K562 (cell line): ENCODE data around the gene PARD6A. TPM values are rescaled to one million over a fixed set of nuclear protein-coding genes. Genes with fewer than 3 reads are reported as not detected.

ENCODE experiments used
- ATAC-seq: fragments of 200-7000 bp; cut with Tn5 transposase; 3 replicates; pipeline ENCODE4 v1.9.1; 2020; ENCODE audit warnings: moderate library complexity
- BruUV-seq: library from RNA; stranded (reverse); fragments of 400-500 nt; replicated peaks from 2 replicates; lab custom pipeline; 2021; lab: Mats Ljungman, UMichigan
- CTCF ChIA-PET: fragments of 300-600 bp; formaldehyde crosslinking; extraction: SDS; loops from one replicate; lab custom pipeline; 2021; ENCODE audit warnings: low intra/inter-chr PET ratio; lab: Yijun Ruan, JAX
- POLR2A ChIA-PET: fragments of 300-600, 350-650 bp; sonication (Branson Sonifier 250); formaldehyde crosslinking; extraction: SDS; loops from one replicate; lab custom pipeline; 2021; ENCODE audit warnings: antibody characterized with exemption, inconsistent platforms; lab: Yijun Ruan, JAX
- DNase-seq, 4 experiments: peaks; one replicate each; pipeline versions ENCODE4 v3.0.0 to v3.0.0-alpha.2; 2011 to 2018; ENCODE audit warnings: low spot score in 3 of 4, mixed read lengths in 3 of 4; ENCODE audit errors: extremely low read depth in 1 of 4
- FAIRE-seq: peaks from 2 replicates; lab custom pipeline; 2011; peaks lifted over from hg19 to GRCh38; lab: Jason Lieb, UNC
- H2AFZ ChIP-seq: 2 replicates; pipeline ENCODE4 v1.6.0; 2011; ENCODE audit warnings: low read depth, low read length, control low read depth, inconsistent platforms
- H3K27ac ChIP-seq: fragments of 200-600 bp; 3 replicates; pipeline ENCODE4 v1.8.0; 2011; ENCODE audit warnings: low read depth, mild to moderate bottlenecking, control low read depth, inconsistent platforms, low read length, moderate library complexity, mixed read lengths; ENCODE audit errors: extremely low read depth
- H3K27me3 ChIP-seq, 2 experiments: fragments of 300-600 bp in 1 of 2; 2 replicates in 1 of 2; 3 replicates in 1 of 2; pipeline versions ENCODE4 v1.6.0 to v1.8.0; 2011; ENCODE audit warnings: inconsistent platforms in 2 of 2, low read length in 2 of 2, mild to moderate bottlenecking in 1 of 2, mixed read lengths in 1 of 2, moderate library complexity in 1 of 2; ENCODE audit not compliant: control insufficient read depth in 2 of 2, insufficient read depth in 2 of 2
- H3K36me3 ChIP-seq: fragments of 300-600 bp; 3 replicates; pipeline ENCODE4 v1.8.0; 2011; ENCODE audit warnings: mild to moderate bottlenecking, low read length, inconsistent platforms; ENCODE audit not compliant: control insufficient read depth, insufficient read depth
- H3K4me1 ChIP-seq, 2 experiments: fragments of 200-600 bp in 1 of 2; replicated peaks in 1 of 2; 2 replicates in 1 of 2; 3 replicates in 1 of 2; pipeline versions ENCODE4 v1.5.1 to v1.8.0; 2011; ENCODE audit warnings: inconsistent platforms in 2 of 2, low read length in 2 of 2, mild to moderate bottlenecking in 1 of 2, mixed read lengths in 1 of 2, moderate library complexity in 1 of 2; ENCODE audit not compliant: control insufficient read depth in 2 of 2, insufficient read depth in 2 of 2
- H3K4me2 ChIP-seq: 2 replicates; pipeline ENCODE4 v1.6.1; 2011; ENCODE audit warnings: low read length, control low read depth, inconsistent platforms, mixed read lengths; ENCODE audit not compliant: insufficient read depth
- H3K4me3 ChIP-seq: fragments of 200-600 bp; sonication (generic), shearing (Covaris generic); 2 replicates; pipeline ENCODE4 v1.5.1; 2016; ENCODE audit warnings: control low read depth, inconsistent platforms
- H3K79me2 ChIP-seq: fragments of 200-600 bp; 3 replicates; pipeline ENCODE4 v1.8.0; 2011; ENCODE audit warnings: low read length, inconsistent platforms; ENCODE audit not compliant: control insufficient read depth, insufficient read depth
- H3K9ac ChIP-seq, 2 experiments: 2 replicates each; pipeline versions ENCODE4 v1.6.0 to v1.6.1; 2011; ENCODE audit warnings: low read depth in 2 of 2, low read length in 2 of 2, control low read depth in 1 of 2, inconsistent platforms in 1 of 2, mild to moderate bottlenecking in 1 of 2, mixed read lengths in 1 of 2; ENCODE audit not compliant: insufficient read depth in 1 of 2
- H3K9me1 ChIP-seq: one replicate; pipeline ENCODE4 v1.6.0; 2011; ENCODE audit warnings: inconsistent platforms, mild to moderate bottlenecking, low read length, moderate library complexity; ENCODE audit not compliant: control insufficient read depth, insufficient read depth
- H3K9me3 ChIP-seq: replicated peaks from 2 replicates; pipeline ENCODE4 v1.5.1; 2011; ENCODE audit warnings: low read depth, low read length, inconsistent platforms; ENCODE audit not compliant: control insufficient read depth, insufficient read depth
- H4K20me1 ChIP-seq: replicated peaks from 2 replicates; pipeline ENCODE4 v1.6.1; 2011; ENCODE audit warnings: low read length, inconsistent platforms, mixed read lengths; ENCODE audit not compliant: control insufficient read depth, insufficient read depth
- CHD1 ChIP-seq: fragments of 200-600 bp; sonication (generic); IDR thresholded peaks from one replicate; pipeline ENCODE4 v1.6.1; 2012; ENCODE audit warnings: mild to moderate bottlenecking, moderate library complexity, low read length, inconsistent platforms
- CREB3L1 ChIP-seq: fragments of 450-650 bp; IDR thresholded peaks from 2 replicates; pipeline ENCODE4 v1.6.1; 2014; ENCODE audit warnings: low read depth, mild to moderate bottlenecking, moderate library complexity, borderline replicate concordance
- CTBP1 ChIP-seq: fragments of 450-650 bp; IDR thresholded peaks from 2 replicates; pipeline ENCODE4 v1.6.1; 2016; ENCODE audit warnings: borderline replicate concordance
- MECOM ChIP-seq: fragments of 250-450 bp; sonication (Bioruptor Pico); IDR thresholded peaks from 2 replicates; pipeline ENCODE4 v1.8.0; 2022; ENCODE audit warnings: inconsistent platforms
- PHTF2 ChIP-seq: fragments of 250-450 bp; sonication (Bioruptor Pico); IDR thresholded peaks from 2 replicates; pipeline ENCODE4 v1.5.0; 2021; ENCODE audit warnings: mild to moderate bottlenecking
- RAD21 ChIP-seq, 2 experiments: fragments of 250-450 bp in 1 of 2; fragments of 450-650 bp in 1 of 2; sonication (Bioruptor Pico) in 1 of 2; formaldehyde crosslinking in 1 of 2; IDR thresholded peaks in 1 of 2; conservative IDR thresholded peaks in 1 of 2; 2 replicates each; pipeline versions ENCODE4 v1.4.0 to v1.8.0; 2020 to 2022; ENCODE audit warnings: mild to moderate bottlenecking in 2 of 2, moderate library complexity in 1 of 2
- RBBP5 ChIP-seq: fragments of 200-600 bp; sonication (generic); IDR thresholded peaks from 2 replicates; pipeline ENCODE4 v1.6.1; 2012; ENCODE audit warnings: borderline replicate concordance, mild to moderate bottlenecking, low read length, control low read depth, inconsistent platforms; ENCODE audit not compliant: insufficient read depth, poor library complexity, severe bottlenecking
- RBM14 ChIP-seq: fragments of 200-400 bp; formaldehyde crosslinking; IDR thresholded peaks from 2 replicates; pipeline ENCODE4 v1.6.1; 2018; ENCODE audit warnings: low read depth, mild to moderate bottlenecking, low read length, moderate library complexity, borderline replicate concordance; ENCODE audit not compliant: insufficient read depth
- THRAP3 ChIP-seq: fragments of 450-650 bp; IDR thresholded peaks from 2 replicates; pipeline ENCODE4 v1.6.1; 2016; ENCODE audit warnings: mild to moderate bottlenecking, inconsistent platforms, borderline replicate concordance
- XRCC4 ChIP-seq: IDR thresholded peaks from one replicate; pipeline ENCODE4 v1.6.1; 2011; ENCODE audit not compliant: insufficient read depth, insufficient read length; ENCODE audit errors: extremely low read depth
- ZBTB12 ChIP-seq: fragments of 250-450 bp; sonication (Bioruptor Pico); IDR thresholded peaks from 2 replicates; pipeline ENCODE4 v1.4.0; 2020
- ZBTB5 ChIP-seq: fragments of 450-650 bp; IDR thresholded peaks from 2 replicates; pipeline ENCODE4 v1.6.1; 2017; ENCODE audit warnings: antibody characterized with exemption
- ZNF277 ChIP-seq: fragments of 250-450 bp; sonication (Bioruptor Pico); IDR thresholded peaks from 2 replicates; pipeline ENCODE4 v1.8.0; 2022; ENCODE audit warnings: inconsistent platforms, mild to moderate bottlenecking, moderate library complexity, borderline replicate concordance
- ZNF589 ChIP-seq: fragments of 200-800 bp; sonication (Bioruptor generic); IDR thresholded peaks from 2 replicates; pipeline ENCODE4 v1.6.1; 2016; ENCODE audit warnings: low read depth, missing genetic modification characterization, missing compliant biosample characterization
- WGBS: fragments of 100-300 bp; shearing (Covaris generic); methylation state at CpG from one replicate; pipeline ENCODE4 v1.1.6; 2016; ENCODE audit warnings: low coverage, mixed read lengths; ENCODE audit not compliant: insufficient coverage; ENCODE audit errors: missing lambda C conversion rate; 5-methylcytosine and 5-hydroxymethylcytosine counted together
- in situ Hi-C: fragments of 300-500 bp; cut with MboI; formaldehyde crosslinking; loops from 4 replicates; pipeline ENCODE4 v1.15.0; 2018; ENCODE audit warnings: inconsistent platforms, mixed read lengths
- intact Hi-C: fragments of 100-400 bp; cut with micrococcal nuclease; formaldehyde crosslinking; loops from 2 replicates; pipeline ENCODE4 v1.14.2; 2022
- polyA plus RNA-seq, 8 experiments: library from polyadenylated mRNA; depleted of rRNA in 4 of 8; stranded (reverse) in 5 of 8; unstranded in 3 of 8; fragments of >200 nt; fragmentation: Nextera tagmentation in 2 of 8; fragmentation: Illumina TruSeq in 1 of 8; extraction: Ambion mirVana in 2 of 8; extraction: Trizol in 1 of 8; gene quantifications; 2 replicates each; pipeline versions ENCODE4 v1.2.1 to v1.2.3, GENCODE V29; 2011 to 2014; ENCODE audit warnings: inconsistent platforms in 1 of 8, missing spikeins in 1 of 8
- total RNA-seq, 7 experiments: library from RNA; depleted of rRNA in 6 of 7; stranded (reverse); fragments of >200 nt in 6 of 7; fragmentation: Illumina TruSeq in 2 of 7; extraction: Trizol in 2 of 7; gene quantifications; 2 replicates each; pipeline versions ENCODE4 v1.2.1 to v1.2.3, GENCODE V29; 2011 to 2021; ENCODE audit warnings: low replicate concordance in 1 of 7

Gene PARD6A
- total and polyA plus RNA-seq, 9 of the 15 experiments (the other 6 are each of a cell fraction or from before 2014, with no cell fraction given), result 0.04 to 2.0 (median 0.44) TPM

GRCh38 chr16:67668495-67669157 lies 7.9 kb downstream of the PARD6A start:
- no peak overlapping the region for H3K9ac ChIP-seq
- H3K4me1 ChIP-seq, result peaks cover 14 to 32% of the 10 kb centered on the region in 2 experiments
- in situ Hi-C loops, result loop anchor here (5.0 kb wide), 1 partner anchor 259 kb away; no protein-coding TSS in a partner anchor
- ChIA-PET CTCF (interaction anchor here (0.6 to 3.0 kb wide), 4 partner anchors 106 to 175 kb away, joined by 3 to 25 read pairs (median 9); partner anchors contain the start of gene CTCF), POLR2A (interaction anchor here (0.6 to 0.7 kb wide), 2 partner anchors 10 to 693 kb away, joined by 3 to 4 read pairs; no protein-coding TSS in a partner anchor)
- no TSS peak for BruUV-seq
- H3K9me3 ChIP-seq, result no peaks in the 10 kb centered on the region
- no peaks in the 10 kb centered on the region for H3K27me3 ChIP-seq
- H4K20me1 ChIP-seq, result peaks cover 2% of the 10 kb centered on the region; the same call in 1 of the 2 replicates
- DNase-seq (peak in 2 of 4 experiments; percentile 66 to 68), FAIRE-seq (no peak), ATAC-seq (no peak)
- no peak overlapping the region for H3K27ac ChIP-seq
- peaks cover 3% of the 10 kb centered on the region; the same call in 1 of the 3 replicates for H3K79me2 ChIP-seq
- no peak overlapping the region for H3K4me2 ChIP-seq
- no peak overlapping the region for H2AFZ ChIP-seq
- intact Hi-C loops, result loop anchor here (1.0 kb wide), 1 partner anchor 147 kb away; no protein-coding TSS in a partner anchor
- WGBS, result 65% methylated on average over 6 of the region's 6 CpGs
- H3K9me1 ChIP-seq, result no peaks in the 10 kb centered on the region
- no peak overlapping the region for H3K4me3 ChIP-seq
- peaks cover 4% of the 10 kb centered on the region; the same call in 2 of the 3 replicates for H3K36me3 ChIP-seq
- no peak for TF ChIP-seq PHTF2 (CRISPR knock-in tag)
- peak in 1 of 2 experiments; percentile 10; a peak in 1 of 4 replicates for TF ChIP-seq RAD21 (CRISPR knock-in tag; conservative IDR thresholded peaks at IDR 0.05 in 1 of 2, IDR thresholded peaks at IDR 0.05 in 1 of 2)
- TF ChIP-seq XRCC4, result no peak
- TF ChIP-seq ZNF589 (CRISPR knock-in tag), result no peak
- TF ChIP-seq ZNF277 (CRISPR knock-in tag), result no peak
- no peak for TF ChIP-seq ZBTB12 (CRISPR knock-in tag)
- TF ChIP-seq RBM14, result no peak
- TF ChIP-seq CREB3L1, result no peak
- TF ChIP-seq CHD1, result no peak
- no peak for TF ChIP-seq THRAP3
- no peak for TF ChIP-seq CTBP1
- TF ChIP-seq ZBTB5, result no peak
- TF ChIP-seq MECOM (CRISPR knock-in tag), result no peak
- TF ChIP-seq RBBP5, result no peak
